Stimulated activated naive CD8-positive, alpha-beta T cell treated with anti-CD3 and anti-CD28 coated beads, Interleukin-15, Interleukin-2, amounts not matched to agents 100 ng/mL and 50 ng/mL, for 24 hours (primary cell): Measurements from ENCODE around the gene CD300A.

Experiments
- H3K27ac Mint-ChIP-seq: one replicate; pipeline ENCODE4 v1.8.0; 2021; ENCODE audit warnings: mild to moderate bottlenecking, mixed read lengths
- H3K27me3 Mint-ChIP-seq: one replicate; pipeline ENCODE4 v1.8.0; 2021; ENCODE audit warnings: mixed read lengths
- H3K36me3 Mint-ChIP-seq: one replicate; pipeline ENCODE4 v1.8.0; 2021; ENCODE audit warnings: low read depth, mixed read lengths
- H3K4me1 Mint-ChIP-seq: one replicate; pipeline ENCODE4 v1.8.0; 2021; ENCODE audit warnings: low read depth, mixed read lengths
- H3K4me3 Mint-ChIP-seq: one replicate; pipeline ENCODE4 v1.8.0; 2021; ENCODE audit warnings: mild to moderate bottlenecking, mixed read lengths
- H3K9me3 Mint-ChIP-seq: one replicate; pipeline ENCODE4 v1.8.0; 2021; ENCODE audit warnings: mixed read lengths

The CD300A gene

GRCh38 chr17:74447628-74448159, 18.7 kb upstream of the CD300A start:
- H3K4me1 Mint-ChIP-seq, result peaks cover 21% of the 10 kb centered on the region
- no peaks in the 10 kb centered on the region for H3K9me3 Mint-ChIP-seq
- H3K27ac Mint-ChIP-seq, result no peak overlapping the region
- no peaks in the 10 kb centered on the region for H3K36me3 Mint-ChIP-seq
- H3K4me3 Mint-ChIP-seq, result no peak overlapping the region
- H3K27me3 Mint-ChIP-seq, result peaks cover 4% of the 10 kb centered on the region

DNA sequence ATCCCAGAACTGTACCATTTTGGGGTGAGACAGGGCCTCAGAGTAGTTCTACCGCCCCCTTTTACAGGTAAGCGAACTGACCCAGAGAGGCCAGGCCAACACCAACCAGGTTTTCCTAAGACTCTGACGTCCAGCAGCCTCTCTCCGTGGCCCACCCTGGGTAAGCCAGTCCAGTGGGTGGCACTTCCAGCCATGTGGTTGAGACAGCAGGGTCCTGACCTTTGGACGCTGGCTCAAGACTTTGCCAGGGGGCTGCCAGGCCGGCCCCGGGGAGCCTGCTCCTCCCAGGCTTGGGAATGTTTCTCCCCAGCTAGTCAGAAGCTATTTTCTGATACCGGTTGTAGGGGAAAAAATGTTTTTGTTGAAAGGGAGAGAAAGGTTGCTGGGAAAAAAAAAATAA, 17.7 kb upstream of the CD300A start:
- Mint-ChIP-seq H3K36me3 (no peaks in the 10 kb centered on the region), H3K27ac (no peak overlapping the region), H3K27me3 (peaks cover 4% of the 10 kb centered on the region), H3K4me1 (peaks cover 21% of the 10 kb centered on the region), H3K4me3 (no peak overlapping the region), H3K9me3 (no peaks in the 10 kb centered on the region)

DNA sequence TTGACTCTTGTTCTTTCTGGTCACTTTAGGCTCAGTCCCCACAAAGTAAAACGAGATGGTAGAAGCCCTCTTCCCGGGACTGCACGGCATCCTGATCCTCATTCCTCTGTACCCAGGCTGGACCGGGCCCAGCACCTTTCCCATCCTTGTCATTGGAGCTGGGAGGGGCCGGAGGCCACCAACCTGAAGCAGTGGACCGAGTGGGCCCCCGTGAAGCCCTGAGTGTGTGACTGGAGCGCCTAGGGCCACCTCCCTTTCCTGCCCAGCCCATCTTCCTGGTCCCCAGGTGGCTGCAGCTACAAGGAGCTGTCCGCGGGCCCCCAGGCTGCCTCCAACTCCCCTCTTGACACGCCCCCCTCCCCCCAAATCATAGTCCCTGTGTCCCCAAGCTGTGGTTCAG, 17.1 kb upstream of the CD300A start:
- Mint-ChIP-seq H3K9me3 (no peaks in the 10 kb centered on the region), H3K4me1 (peaks cover 21% of the 10 kb centered on the region), H3K27ac (no peak overlapping the region), H3K27me3 (peaks cover 4% of the 10 kb centered on the region), H3K36me3 (no peaks in the 10 kb centered on the region), H3K4me3 (no peak overlapping the region)

- H3K9me3 Mint-ChIP-seq, result no peaks in the 10 kb centered on the region
- no peak overlapping the region for H3K27ac Mint-ChIP-seq
- H3K27me3 Mint-ChIP-seq, result peaks cover 4% of the 10 kb centered on the region
- no peaks in the 10 kb centered on the region for H3K36me3 Mint-ChIP-seq
- no peak overlapping the region for H3K4me3 Mint-ChIP-seq
- H3K4me1 Mint-ChIP-seq, result peaks cover 21% of the 10 kb centered on the region
These were observed 16.7 kb upstream of the CD300A start for GRCh38 chr17:74449773-74450172.

DNA sequence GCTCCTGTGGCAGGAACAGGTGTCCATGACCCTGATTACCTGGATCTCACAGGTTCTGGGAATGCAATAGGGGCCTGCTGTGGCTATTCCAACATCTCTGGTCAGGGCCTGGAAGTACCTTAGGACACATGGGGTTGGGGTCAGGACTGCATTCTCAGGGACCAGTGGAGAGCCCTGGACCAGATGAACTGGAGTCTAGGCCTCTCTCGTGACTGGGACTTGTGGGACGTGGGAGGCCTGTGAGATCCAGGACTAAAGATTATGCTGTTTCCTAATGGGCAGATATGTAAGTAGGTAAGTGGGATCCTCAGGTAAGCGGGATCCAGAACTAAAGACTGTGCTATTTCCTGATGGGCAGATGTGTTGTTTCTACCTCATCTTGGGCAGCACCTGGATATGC, 16.2 kb upstream of the CD300A start:
- H3K27ac Mint-ChIP-seq, result no peak overlapping the region

GRCh38 chr17:74450925-74451403, 15.5 kb upstream of the CD300A start:
- peaks cover 4% of the 10 kb centered on the region for H3K27me3 Mint-ChIP-seq
- H3K36me3 Mint-ChIP-seq, result no peaks in the 10 kb centered on the region
- H3K9me3 Mint-ChIP-seq, result no peaks in the 10 kb centered on the region

More for the DNA sequence above, 16.2 kb upstream of the CD300A start:
- peaks cover 21% of the 10 kb centered on the region for H3K4me1 Mint-ChIP-seq
- no peaks in the 10 kb centered on the region for H3K36me3 Mint-ChIP-seq
- no peaks in the 10 kb centered on the region for H3K9me3 Mint-ChIP-seq
- no peak overlapping the region for H3K4me3 Mint-ChIP-seq
- H3K27me3 Mint-ChIP-seq, result peaks cover 4% of the 10 kb centered on the region

DNA sequence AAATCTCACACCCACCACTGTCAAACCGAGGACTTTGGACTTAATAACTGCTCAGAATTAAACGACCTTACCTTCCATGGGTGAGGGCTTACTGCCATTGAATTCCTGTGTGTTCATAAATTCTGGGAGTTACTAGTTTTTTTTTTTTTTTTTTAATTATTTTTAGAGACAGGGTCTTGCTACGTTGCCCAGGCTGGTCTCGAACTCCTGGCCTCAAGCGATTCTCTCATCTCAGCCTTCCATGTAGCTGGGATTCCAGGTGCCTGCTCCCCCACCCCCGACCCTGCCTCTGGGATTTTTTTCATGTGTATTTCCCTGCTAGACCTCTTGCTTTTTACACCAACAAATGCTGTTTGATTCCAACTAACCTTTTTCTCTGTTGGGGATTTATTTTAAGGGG, 14.9 kb upstream of the CD300A start:
- H3K4me1 Mint-ChIP-seq, result peaks cover 19% of the 10 kb centered on the region
- H3K9me3 Mint-ChIP-seq, result no peaks in the 10 kb centered on the region
- H3K4me3 Mint-ChIP-seq, result no peak overlapping the region
- peaks cover 4% of the 10 kb centered on the region for H3K27me3 Mint-ChIP-seq
- no peak overlapping the region for H3K27ac Mint-ChIP-seq
- H3K36me3 Mint-ChIP-seq, result no peaks in the 10 kb centered on the region

More at GRCh38 chr17:74450925-74451403, 15.5 kb upstream of the CD300A start:
- peaks cover 21% of the 10 kb centered on the region for H3K4me1 Mint-ChIP-seq
- no peak overlapping the region for H3K27ac Mint-ChIP-seq
- H3K4me3 Mint-ChIP-seq, result no peak overlapping the region

DNA sequence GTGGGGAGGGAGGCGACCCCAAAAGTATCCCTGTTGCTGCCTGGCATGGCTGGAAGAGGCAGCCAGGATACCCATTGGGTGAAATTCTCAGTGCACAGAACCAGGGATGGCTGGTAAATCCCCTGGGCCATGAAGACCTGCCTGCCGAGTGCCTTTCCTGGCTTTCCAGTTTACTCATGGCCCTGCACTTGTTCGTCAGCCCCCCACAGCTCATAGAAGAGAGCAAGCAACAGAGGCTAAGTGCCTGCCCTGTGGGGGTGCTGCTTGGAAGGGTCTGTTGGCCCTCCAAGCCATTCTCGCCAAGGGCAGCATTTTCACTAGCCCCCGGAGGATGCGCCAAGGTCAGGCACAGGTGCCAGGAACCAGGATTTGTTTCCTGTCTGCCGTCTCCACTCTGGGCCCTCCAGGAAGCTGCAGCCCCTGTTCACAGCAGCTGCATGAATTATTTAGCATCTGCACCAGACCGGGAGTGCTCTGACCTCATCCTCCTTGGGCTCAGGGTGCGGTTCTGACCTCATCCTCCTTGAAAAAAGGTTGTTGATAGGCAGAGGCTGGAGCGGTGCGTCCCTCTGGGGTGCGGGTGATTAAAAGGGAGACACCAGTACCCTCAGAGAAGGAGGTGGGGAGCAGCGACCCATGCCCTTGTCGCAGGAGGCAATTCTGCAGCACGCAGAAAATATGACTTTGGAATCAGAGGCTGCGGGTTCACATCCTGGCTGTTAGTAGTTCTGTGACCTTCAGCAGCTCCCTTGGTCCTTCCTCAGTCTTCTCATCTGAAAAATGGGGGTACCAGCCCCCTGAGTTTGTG, 14.2 kb upstream of the CD300A start:
- H3K27ac Mint-ChIP-seq, result no peak overlapping the region
- peaks cover 15% of the 10 kb centered on the region for H3K4me1 Mint-ChIP-seq
- H3K9me3 Mint-ChIP-seq, result no peaks in the 10 kb centered on the region
- H3K27me3 Mint-ChIP-seq, result peaks cover 4% of the 10 kb centered on the region
- no peak overlapping the region for H3K4me3 Mint-ChIP-seq
- H3K36me3 Mint-ChIP-seq, result no peaks in the 10 kb centered on the region

- H3K4me3 Mint-ChIP-seq, result no peak overlapping the region
- no peaks in the 10 kb centered on the region for H3K9me3 Mint-ChIP-seq
- no peaks in the 10 kb centered on the region for H3K27me3 Mint-ChIP-seq
- peaks cover 18% of the 10 kb centered on the region for H3K4me1 Mint-ChIP-seq
- H3K36me3 Mint-ChIP-seq, result no peaks in the 10 kb centered on the region
- no peak overlapping the region for H3K27ac Mint-ChIP-seq
These were observed 13.4 kb upstream of the CD300A start for GRCh38 chr17:74452841-74453661.

GRCh38 chr17:74453665-74454196, 12.7 kb upstream of the CD300A start:
- no peak overlapping the region for H3K4me3 Mint-ChIP-seq
- no peaks in the 10 kb centered on the region for H3K9me3 Mint-ChIP-seq
- H3K27ac Mint-ChIP-seq, result no peak overlapping the region
- peaks cover 18% of the 10 kb centered on the region for H3K4me1 Mint-ChIP-seq
- no peaks in the 10 kb centered on the region for H3K27me3 Mint-ChIP-seq
- H3K36me3 Mint-ChIP-seq, result no peaks in the 10 kb centered on the region

DNA sequence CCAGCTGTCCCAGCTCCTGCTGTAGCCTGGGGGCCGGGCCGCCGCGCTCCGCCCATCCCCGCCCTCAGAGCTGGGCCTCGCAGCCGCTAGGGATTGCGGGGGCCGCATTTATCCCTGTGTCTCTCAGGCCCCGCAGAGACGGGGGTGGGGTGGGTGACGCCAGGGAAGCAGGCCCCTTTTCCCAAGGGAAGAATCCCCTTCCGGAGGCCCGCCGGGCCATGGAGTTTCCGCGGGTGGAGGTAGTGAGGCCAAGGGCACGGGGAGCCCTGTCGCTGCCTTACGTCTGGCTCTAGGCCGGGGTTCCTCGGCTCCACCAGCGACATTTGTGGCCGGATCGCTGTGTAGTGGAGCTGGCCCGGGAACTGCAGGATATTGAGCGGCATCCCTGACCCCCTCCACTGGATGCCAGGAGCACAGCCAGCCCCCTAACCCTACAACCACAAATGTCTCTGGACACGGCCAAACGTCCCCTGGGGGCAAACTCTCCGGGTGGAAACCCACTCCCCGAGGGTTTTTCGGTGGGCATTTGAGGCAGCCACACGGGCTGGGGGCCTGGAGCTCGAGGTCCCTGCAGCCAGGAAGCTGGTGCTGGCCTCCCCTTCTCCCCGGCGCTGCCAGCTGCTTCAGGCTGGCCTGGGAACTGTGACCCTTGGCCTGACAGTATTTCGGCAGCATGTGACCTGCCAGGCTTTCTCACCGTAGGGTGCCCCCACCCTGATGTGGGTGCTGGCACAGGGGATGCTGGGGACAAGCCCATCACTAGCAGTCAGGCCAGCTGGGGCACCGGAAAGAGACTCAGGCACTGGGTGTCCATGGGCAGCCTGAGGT, 12.0 kb upstream of the CD300A start:
- Mint-ChIP-seq H3K9me3 (no peaks in the 10 kb centered on the region), H3K4me3 (no peak overlapping the region), H3K4me1 (peaks cover 18% of the 10 kb centered on the region), H3K27ac (no peak overlapping the region), H3K27me3 (no peaks in the 10 kb centered on the region), H3K36me3 (no peaks in the 10 kb centered on the region)

DNA sequence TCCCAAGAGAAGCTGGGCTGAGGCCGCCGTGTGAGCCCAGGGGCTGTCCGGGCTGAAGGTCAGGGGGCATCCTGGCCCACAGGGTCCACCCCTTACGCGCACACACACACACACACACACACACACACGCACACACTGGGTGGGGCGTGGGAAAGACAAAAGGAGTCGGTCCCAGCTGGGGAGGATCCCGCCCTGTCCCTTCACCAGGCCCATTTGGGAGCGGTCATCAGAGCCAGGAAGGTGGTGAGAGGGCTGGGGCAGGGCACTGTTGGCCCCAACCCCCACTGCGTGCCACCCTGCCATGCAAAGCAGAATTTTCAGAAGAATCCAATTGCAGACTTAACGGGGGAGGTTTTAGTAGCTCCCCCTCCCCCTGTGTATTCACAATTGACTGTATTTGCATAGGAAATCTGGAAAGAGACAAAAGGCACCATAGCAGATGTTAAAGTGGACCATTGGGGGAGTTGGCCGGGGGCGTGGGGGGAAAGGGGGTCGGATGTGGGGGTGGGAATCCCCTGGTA, 11.3 kb upstream of the CD300A start:
- Mint-ChIP-seq H3K27ac (no peak overlapping the region), H3K4me3 (no peak overlapping the region), H3K27me3 (no peaks in the 10 kb centered on the region), H3K4me1 (peaks cover 18% of the 10 kb centered on the region), H3K36me3 (no peaks in the 10 kb centered on the region), H3K9me3 (no peaks in the 10 kb centered on the region)

- no peak overlapping the region for H3K4me3 Mint-ChIP-seq
- H3K27ac Mint-ChIP-seq, result no peak overlapping the region
- no peaks in the 10 kb centered on the region for H3K9me3 Mint-ChIP-seq
- H3K4me1 Mint-ChIP-seq, result peaks cover 18% of the 10 kb centered on the region
- H3K36me3 Mint-ChIP-seq, result no peaks in the 10 kb centered on the region
- no peaks in the 10 kb centered on the region for H3K27me3 Mint-ChIP-seq
These were observed 10.6 kb upstream of the CD300A start for GRCh38 chr17:74455821-74456220.

DNA sequence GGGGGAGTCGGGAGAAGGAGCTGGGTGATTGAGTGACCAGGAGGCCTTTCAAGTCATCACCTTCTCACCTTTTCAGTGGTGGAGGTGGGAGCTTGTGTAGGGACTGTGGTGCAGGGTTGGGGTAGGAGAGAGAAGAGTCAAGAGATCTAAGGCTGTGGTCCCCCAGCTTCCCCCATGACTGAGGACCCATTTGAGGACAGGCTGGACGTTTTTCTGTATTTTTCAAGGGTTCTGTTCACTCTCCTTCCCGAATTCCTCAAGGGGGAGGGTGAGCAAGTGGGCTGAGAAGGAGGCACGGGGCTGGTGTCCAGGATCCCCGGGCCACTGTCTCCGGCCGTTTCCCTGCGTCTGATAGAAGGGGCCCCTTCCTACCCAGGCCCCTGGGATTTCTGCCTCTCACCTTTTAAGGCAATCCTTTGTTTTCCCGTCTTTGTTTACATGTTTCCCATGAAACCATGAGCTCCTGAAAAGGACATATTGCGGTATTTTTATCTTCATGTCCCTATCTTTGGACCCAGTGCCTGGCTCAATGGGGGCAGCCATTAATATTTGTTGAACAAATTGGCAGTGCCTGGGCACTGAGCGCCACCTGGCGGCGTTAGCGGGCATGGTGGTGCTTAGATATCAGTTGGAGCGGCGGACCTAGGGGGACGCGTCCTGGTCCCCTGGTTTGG, 9.2 kb upstream of the CD300A start:
- H3K4me3 Mint-ChIP-seq, result no peak overlapping the region
- no peaks in the 10 kb centered on the region for H3K9me3 Mint-ChIP-seq
- no peaks in the 10 kb centered on the region for H3K36me3 Mint-ChIP-seq
- H3K27me3 Mint-ChIP-seq, result no peaks in the 10 kb centered on the region
- H3K4me1 Mint-ChIP-seq, result peaks cover 17% of the 10 kb centered on the region
- H3K27ac Mint-ChIP-seq, result no peak overlapping the region
